Measurements from ENCODE around the gene PREX1. TPM values are rescaled to one million over a fixed set of nuclear protein-coding genes. Genes with fewer than 3 reads are reported as not detected.

Gene PREX1
- total and polyA plus RNA-seq, 2 of the 4 experiments (the other 2 are of a cell fraction): 0.67 to 0.72 TPM

DNA sequence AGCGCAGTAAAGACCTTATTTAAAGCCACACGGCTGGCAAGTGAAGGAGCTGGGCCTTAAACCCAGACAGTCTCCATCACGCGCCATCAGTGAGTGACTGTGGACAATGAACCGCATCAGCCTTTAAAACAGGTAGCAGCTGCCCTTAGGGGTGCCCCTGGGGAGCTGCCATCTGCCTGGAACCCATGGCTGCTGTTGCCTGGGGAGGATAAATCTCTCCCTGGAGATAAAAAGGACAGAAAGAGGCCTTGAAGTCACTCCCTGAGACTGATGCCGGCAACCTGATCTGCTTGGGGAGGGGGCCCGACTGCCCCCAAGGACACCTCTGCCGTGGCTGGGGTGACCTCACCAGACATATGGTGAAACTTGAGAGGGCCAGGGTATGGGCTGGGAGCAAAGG is 73.5 kb downstream of the PREX1 start:
- H3K36me3 ChIP-seq (ENCODE audit: control insufficient read depth, insufficient read depth, low read length): no peaks in the 10 kb centered on the region
- no peaks in the 10 kb centered on the region for H3K79me1 ChIP-seq (ENCODE audit: low read depth in 1 of 2, low read length in 2 of 2)
- no peak overlapping the region for H3K14ac ChIP-seq (replicated peaks; ENCODE audit: low read depth, low read length)
- no peaks in the 10 kb centered on the region for H3K9me3 ChIP-seq (ENCODE audit: control insufficient read depth, insufficient read depth, low read length)
- no peak overlapping the region for H2BK15ac ChIP-seq (ENCODE audit: low read depth, low read length)
- ATAC-seq (ENCODE audit: low read depth) (no peak), DNase-seq (no peak)
- no peak overlapping the region for H3K18ac ChIP-seq (ENCODE audit: low read depth, low read length)
- TF ChIP-seq RAD21 (IDR thresholded peaks at IDR 0.05; ENCODE audit: low read length): no peak
- no peak for TF ChIP-seq MXI1 (IDR thresholded peaks at IDR 0.05; ENCODE audit: borderline replicate concordance, low read depth, low read length)
- no peak for TF ChIP-seq CHD1 (IDR thresholded peaks at IDR 0.05; ENCODE audit: low read depth, low read length)
- TF ChIP-seq, protein P1, sequence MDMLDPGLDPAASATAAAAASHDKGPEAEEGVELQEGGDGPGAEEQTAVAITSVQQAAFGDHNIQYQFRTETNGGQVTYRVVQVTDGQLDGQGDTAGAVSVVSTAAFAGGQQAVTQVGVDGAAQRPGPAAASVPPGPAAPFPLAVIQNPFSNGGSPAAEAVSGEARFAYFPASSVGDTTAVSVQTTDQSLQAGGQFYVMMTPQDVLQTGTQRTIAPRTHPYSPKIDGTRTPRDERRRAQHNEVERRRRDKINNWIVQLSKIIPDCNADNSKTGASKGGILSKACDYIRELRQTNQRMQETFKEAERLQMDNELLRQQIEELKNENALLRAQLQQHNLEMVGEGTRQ (IDR thresholded peaks at IDR 0.05; ENCODE audit: low read depth, low read length): no peak
- no peak for TF ChIP-seq MAZ (IDR thresholded peaks at IDR 0.05; ENCODE audit: borderline replicate concordance, low read depth, low read length)
- TF ChIP-seq RCOR1 (IDR thresholded peaks at IDR 0.05; ENCODE audit: insufficient replicate concordance, low read length): no peak
- no peak for TF ChIP-seq BHLHE40 (IDR thresholded peaks at IDR 0.05; ENCODE audit: low read depth, low read length)
- no peak for TF ChIP-seq CEBPB (IDR thresholded peaks at IDR 0.05; ENCODE audit: low read depth, low read length)
- in situ Hi-C loops (cut with MboI; ENCODE audit: low sequenced_read_pairs) (no loop called here), dilution Hi-C loops (cut with HindIII; ENCODE audit: low sequenced_read_pairs, unreplicated experiment) (no loop called here), intact Hi-C loops (cut with micrococcal nuclease) (no loop called here)
- no peak overlapping the region for H3K56ac ChIP-seq (ENCODE audit: extremely low read depth, insufficient read depth, low read length)
- peaks cover 6% of the 10 kb centered on the region; the same call in 1 of the 2 replicates for H3K27me3 ChIP-seq (ENCODE audit: control insufficient read depth, insufficient read depth, low read length)
- no peak overlapping the region for H4K8ac ChIP-seq (ENCODE audit: low read depth in 2 of 2, low read length in 2 of 2)
- no peak overlapping the region for H2AK5ac ChIP-seq (ENCODE audit: low read depth, low read length)
- no peak overlapping the region for H3K4me2 ChIP-seq (ENCODE audit: low read depth, low read length)
- CTCF ChIA-PET: no interaction called here
- BruUV-seq (replicated peaks): no TSS peak
- H2AK9ac ChIP-seq (replicated peaks; ENCODE audit: low read depth, low read length, poor library complexity): no peak overlapping the region
- no peak overlapping the region for H3K27ac ChIP-seq (ENCODE audit: insufficient read depth, low read length)
- H2BK120ac ChIP-seq (ENCODE audit: low read depth, low read length): no peak overlapping the region
- H3K4me3 ChIP-seq (ENCODE audit: insufficient read depth, low read depth, low read length): no peak overlapping the region
- H3K4ac ChIP-seq (ENCODE audit: low read depth, low read length): no peak overlapping the region
- POLR2A ChIA-PET (ENCODE audit: unreplicated experiment): no interaction called here
- H4K5ac ChIP-seq (ENCODE audit: low read depth, low read length): no peak overlapping the region
- H2AFZ ChIP-seq (replicated peaks; ENCODE audit: low read length, poor library complexity): no peak overlapping the region
- no peak overlapping the region for H3K23ac ChIP-seq (ENCODE audit: low read depth, low read length)
- no peaks in the 10 kb centered on the region for H3K9me1 ChIP-seq (ENCODE audit: insufficient read depth, low read length)
- H3K4me1 ChIP-seq (ENCODE audit: control insufficient read depth, insufficient read depth, low read length): no peaks in the 10 kb centered on the region
- no peak overlapping the region for H3K9ac ChIP-seq (ENCODE audit: low read depth, low read length)
- H2BK5ac ChIP-seq (ENCODE audit: low read depth, low read length, poor library complexity, severe bottlenecking): no peak overlapping the region
- H4K91ac ChIP-seq (ENCODE audit: insufficient read depth, low read depth, low read length): no peak overlapping the region
- H4K20me1 ChIP-seq (ENCODE audit: insufficient read depth, low read length): no peaks in the 10 kb centered on the region
- 55% methylated on average over 2 of the region's 8 CpGs; no CpG with 5 or more reads in 1 of the 2 experiments for WGBS, 2 experiments (ENCODE audit: extremely low coverage in 2 of 2, insufficient read length in 1 of 2)
- no peak overlapping the region for H2BK20ac ChIP-seq (ENCODE audit: low read depth, low read length)
